H1 (cell line): ENCODE results near the gene LHPP. TPM values are rescaled to one million over a fixed set of nuclear protein-coding genes. Genes with fewer than 3 reads are reported as not detected.
A peak's percentile ranks its signal among the peaks of the same experiment; 100 is the strongest.

ENCODE experiments used
- CTCF ChIA-PET: fragments of 300-600 bp; sonication (Branson Sonifier 250); formaldehyde crosslinking; loops from one replicate; lab custom pipeline; 2021; ENCODE audit not compliant: partially characterized antibody; lab: Charles Lee
- POLR2A ChIA-PET: fragments of 300-600 bp; sonication (Branson Sonifier 250); formaldehyde crosslinking; loops from one replicate; lab custom pipeline; 2021; ENCODE audit warnings: inconsistent platforms; ENCODE audit not compliant: partially characterized antibody; lab: Charles Lee
- DNase-seq, 2 experiments: peaks; one replicate each; pipeline versions ENCODE4 v3.0.0 to v3.0.0-alpha.2; 2010 to 2022; ENCODE audit warnings: low spot score in 2 of 2, low read depth in 1 of 2, mixed read lengths in 1 of 2
- FAIRE-seq: peaks from 2 replicates; lab custom pipeline; 2011; peaks lifted over from hg19 to GRCh38; lab: Jason Lieb, UNC
- H2AFZ ChIP-seq: 2 replicates; pipeline ENCODE4 v1.8.1; 2012; ENCODE audit warnings: low read length, inconsistent platforms
- H2AK5ac ChIP-seq: 2 replicates; pipeline ENCODE4 v1.6.1; 2013; ENCODE audit warnings: low read depth, low read length
- H2BK120ac ChIP-seq: replicated peaks from 2 replicates; pipeline ENCODE3; 2013; ENCODE audit warnings: low read depth, low read length, inconsistent platforms
- H2BK12ac ChIP-seq: 2 replicates; pipeline ENCODE4 v1.6.1; 2013; ENCODE audit warnings: low read depth, low read length
- H2BK15ac ChIP-seq: 2 replicates; pipeline ENCODE4 v1.6.1; 2013; ENCODE audit warnings: low read length
- H2BK20ac ChIP-seq: 2 replicates; pipeline ENCODE4 v1.6.1; 2013; ENCODE audit warnings: low read length
- H2BK5ac ChIP-seq: 2 replicates; pipeline ENCODE4 v1.6.1; 2013; ENCODE audit warnings: low read depth, low read length
- H3K14ac ChIP-seq: 2 replicates; pipeline ENCODE4 v1.6.1; 2013; ENCODE audit warnings: inconsistent platforms; ENCODE audit not compliant: insufficient read length
- H3K18ac ChIP-seq: 2 replicates; pipeline ENCODE4 v1.6.1; 2013; ENCODE audit warnings: low read length; ENCODE audit errors: extremely low read depth
- H3K23ac ChIP-seq: 2 replicates; pipeline ENCODE4 v1.6.1; 2013; ENCODE audit warnings: inconsistent platforms; ENCODE audit not compliant: insufficient read length
- H3K23me2 ChIP-seq: 2 replicates; pipeline ENCODE4 v1.6.1; 2013; ENCODE audit warnings: low read depth, low read length
- H3K27ac ChIP-seq: 2 replicates; pipeline ENCODE4 v1.6.1; 2011; ENCODE audit warnings: low read depth, low read length, inconsistent platforms
- H3K27me3 ChIP-seq, 4 experiments: replicated peaks in 1 of 4; 1 replicate in 1 of 4; 2 replicates in 3 of 4; pipeline versions ENCODE4 v1.6.1 to v1.8.1; 2011 to 2013; ENCODE audit warnings: low read length in 3 of 4, mild to moderate bottlenecking in 3 of 4, inconsistent platforms in 2 of 4, mixed read lengths in 2 of 4, moderate library complexity in 1 of 4; ENCODE audit not compliant: control insufficient read depth in 3 of 4, insufficient read depth in 3 of 4; ENCODE audit errors: extremely low read depth in 1 of 4
- H3K36me3 ChIP-seq, 4 experiments: 2 replicates each; pipeline versions ENCODE4 v1.6.1 to v1.8.1; 2011 to 2013; ENCODE audit warnings: mild to moderate bottlenecking in 4 of 4, low read length in 3 of 4, moderate library complexity in 2 of 4, control low read depth in 1 of 4, inconsistent platforms in 1 of 4; ENCODE audit not compliant: insufficient read depth in 4 of 4, control insufficient read depth in 2 of 4
- H3K4ac ChIP-seq: replicated peaks from 2 replicates; pipeline ENCODE3; 2013; ENCODE audit warnings: low read length, low read depth, mixed read lengths, inconsistent platforms; ENCODE audit not compliant: insufficient read length
- H3K4me1 ChIP-seq, 4 experiments: replicated peaks in 1 of 4; 1 replicate in 1 of 4; 2 replicates in 3 of 4; pipeline versions ENCODE4 v1.6.1 to v1.8.1; 2011 to 2013; ENCODE audit warnings: low read length in 3 of 4, inconsistent platforms in 2 of 4, mixed read lengths in 1 of 4; ENCODE audit not compliant: insufficient read depth in 4 of 4, control insufficient read depth in 3 of 4
- H3K4me2 ChIP-seq, 2 experiments: 2 replicates each; pipeline versions ENCODE4 v1.6.1 to v1.8.1; 2011 to 2013; ENCODE audit warnings: low read depth in 2 of 2, low read length in 2 of 2, control low read depth in 1 of 2, inconsistent platforms in 1 of 2, mild to moderate bottlenecking in 1 of 2; ENCODE audit not compliant: insufficient read depth in 1 of 2
- H3K4me3 ChIP-seq, 4 experiments: fragments of 200-600, 300-600 bp in 1 of 4; sonication (generic), shearing (Covaris generic), sonication (Bioruptor Twin) in 1 of 4; 2 replicates each; pipeline versions ENCODE4 v1.5.1 to v1.8.1; 2011 to 2016; ENCODE audit warnings: low read length in 4 of 4, low read depth in 3 of 4, control low read depth in 2 of 4, inconsistent platforms in 2 of 4, mild to moderate bottlenecking in 2 of 4, mixed read lengths in 1 of 4, moderate library complexity in 1 of 4; ENCODE audit not compliant: insufficient read depth in 2 of 4; ENCODE audit errors: extremely low read depth in 1 of 4
- H3K56ac ChIP-seq: replicated peaks from 2 replicates; pipeline ENCODE3; 2013; ENCODE audit warnings: low read depth, mild to moderate bottlenecking, mixed read lengths, low read length, inconsistent platforms; ENCODE audit not compliant: insufficient read length
- H3K79me1 ChIP-seq: 2 replicates; pipeline ENCODE4 v1.6.1; 2013; ENCODE audit warnings: low read depth, low read length, control low read depth
- H3K79me2 ChIP-seq, 2 experiments: 2 replicates each; pipeline versions ENCODE4 v1.6.1 to v1.8.1; 2012 to 2013; ENCODE audit warnings: low read length in 2 of 2, mild to moderate bottlenecking in 2 of 2, inconsistent platforms in 1 of 2; ENCODE audit not compliant: insufficient read depth in 2 of 2, control insufficient read depth in 1 of 2
- H3K9ac ChIP-seq, 4 experiments: replicated peaks in 1 of 4; 1 replicate in 1 of 4; 2 replicates in 3 of 4; pipeline versions ENCODE4 v1.6.1 to v1.8.1; 2011 to 2013; ENCODE audit warnings: low read depth in 3 of 4, low read length in 3 of 4, control low read depth in 2 of 4, mild to moderate bottlenecking in 2 of 4, moderate library complexity in 2 of 4, inconsistent platforms in 1 of 4; ENCODE audit errors: extremely low read depth in 1 of 4
- H3K9me3 ChIP-seq, 2 experiments: 2 replicates each; pipeline versions ENCODE4 v1.6.1 to v1.8.1; 2012 to 2013; ENCODE audit warnings: mild to moderate bottlenecking in 2 of 2, moderate library complexity in 2 of 2, control low read depth in 1 of 2, inconsistent platforms in 1 of 2, low read depth in 1 of 2, low read length in 1 of 2, mixed read lengths in 1 of 2; ENCODE audit not compliant: insufficient read depth in 2 of 2
- H4K20me1 ChIP-seq, 2 experiments: replicated peaks in 1 of 2; 2 replicates each; pipeline versions ENCODE3 to v1.8.1; 2011 to 2013; ENCODE audit warnings: inconsistent platforms in 2 of 2, low read length in 2 of 2, mild to moderate bottlenecking in 1 of 2; ENCODE audit not compliant: insufficient read depth in 2 of 2, control insufficient read depth in 1 of 2
- H4K5ac ChIP-seq: 2 replicates; pipeline ENCODE4 v1.6.1; 2013; ENCODE audit warnings: low read length, low read depth, mixed read lengths, inconsistent platforms; ENCODE audit not compliant: insufficient read length
- H4K8ac ChIP-seq: 2 replicates; pipeline ENCODE4 v1.8.0; 2013; ENCODE audit warnings: mild to moderate bottlenecking, moderate library complexity, low read length, inconsistent platforms; ENCODE audit not compliant: insufficient read depth; ENCODE audit errors: extremely low read depth
- H4K91ac ChIP-seq: replicated peaks from 2 replicates; pipeline ENCODE3; 2013; ENCODE audit warnings: low read length, mixed read lengths, inconsistent platforms; ENCODE audit not compliant: insufficient read length
- WGBS, 2 experiments: shearing (Covaris generic) in 1 of 2; methylation state at CpG; one replicate each; pipeline versions ENCODE4 v1.1.6 to v1.1.7; 2013 to 2015; ENCODE audit warnings: low lambda C conversion rate in 2 of 2, mixed read lengths in 2 of 2, inconsistent platforms in 1 of 2, low coverage in 1 of 2, missing lambda C conversion rate in 1 of 2; ENCODE audit not compliant: insufficient replicate concordance in 2 of 2, insufficient coverage in 1 of 2, insufficient read length in 1 of 2; ENCODE audit errors: extremely low coverage in 1 of 2, missing lambda C conversion rate in 1 of 2; 5-methylcytosine and 5-hydroxymethylcytosine counted together
- polyA plus RNA-seq, 7 experiments: library from polyadenylated mRNA; depleted of rRNA in 3 of 7; stranded (reverse) in 5 of 7; unstranded in 2 of 7; fragments of >200 nt in 5 of 7; fragments of 200-250 nt in 2 of 7; gene quantifications; 1 replicate in 5 of 7; 2 replicates in 1 of 7; 4 replicates in 1 of 7; pipeline versions ENCODE4 v1.2.1 to v1.2.3, GENCODE V29; 2011 to 2013; ENCODE audit warnings: missing spikeins in 2 of 7, mixed read lengths in 2 of 7
- total RNA-seq: library from RNA; stranded (reverse); fragmentation: NEBNext Ultra II Directional; extraction: Animal tissue kit (Norgen Biotek cat#: 25700); gene quantifications from 2 replicates; pipeline ENCODE4 v1.2.1, GENCODE V29; 2021
- TF ChIP-seq, protein P1 (sequence below): IDR thresholded peaks from 2 replicates; pipeline ENCODE4 v1.6.1; 2012; ENCODE audit warnings: low read length, inconsistent platforms

Gene LHPP
- total and polyA plus RNA-seq, 2 of the 8 experiments (the other 6 are each of a cell fraction or from before 2014, with no cell fraction given) = 26.0 to 45.0 TPM

DNA sequence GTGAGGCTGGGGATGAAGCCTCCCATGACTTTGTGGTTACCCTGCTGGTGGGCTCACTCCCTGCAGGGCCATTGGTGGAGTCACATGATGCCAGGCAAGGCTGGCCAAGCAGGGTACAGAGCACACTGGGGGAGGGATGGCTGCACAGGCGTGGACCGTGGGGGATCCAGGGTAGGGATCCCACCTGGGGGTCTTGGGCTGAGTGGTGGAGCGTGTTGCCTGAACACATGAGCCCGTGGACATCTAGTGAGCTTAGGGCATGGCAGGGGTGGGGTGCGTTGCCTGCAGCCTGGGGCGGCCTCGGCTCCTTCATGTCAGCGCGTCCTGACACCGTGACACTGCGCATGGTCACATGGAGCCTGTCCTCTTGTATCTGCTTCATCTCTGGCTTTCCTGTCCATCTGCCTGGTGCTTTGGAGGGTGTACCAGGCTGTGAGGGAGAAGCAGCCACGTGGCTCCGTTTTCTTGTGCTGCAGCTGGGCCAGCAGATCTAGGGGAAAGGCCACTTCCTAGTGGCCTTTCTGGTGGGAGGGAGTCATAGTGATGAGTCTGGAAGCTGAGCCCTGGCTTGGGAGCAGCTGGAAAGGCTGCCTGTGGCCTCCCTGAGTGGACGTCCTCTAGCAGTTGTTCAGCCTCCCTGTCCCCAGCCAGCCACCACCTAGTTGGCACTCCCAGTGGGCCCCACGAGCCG, 96.2 kb downstream of the LHPP start:
- H3K9me3 ChIP-seq = no peaks in the 10 kb centered on the region
- no peaks in the 10 kb centered on the region; a peak in 2 of 7 replicates for H3K4me1 ChIP-seq
- POLR2A ChIA-PET = interaction anchor here (1.8 kb wide), 1 partner anchor 10 kb away, joined by 5 read pairs; no protein-coding TSS in a partner anchor
- peak overlapping the region; percentile 15; the same call in 1 of the 2 replicates for H4K8ac ChIP-seq
- H4K5ac ChIP-seq = no peak overlapping the region
- 92% methylated on average over 15 of the region's 16 CpGs; no CpG with 5 or more reads in 1 of the 2 experiments for WGBS, 2 experiments
- H3K79me1 ChIP-seq = no peaks in the 10 kb centered on the region
- H3K4me2 ChIP-seq = no peak overlapping the region
- no peaks in the 10 kb centered on the region for H3K79me2 ChIP-seq
- CTCF ChIA-PET = interaction anchor here (0.7 to 27.9 kb wide), 3 partner anchors 20 to 55 kb away, joined by 3 to 681 read pairs (median 4); no protein-coding TSS in a partner anchor
- no peak overlapping the region for H2BK12ac ChIP-seq
- H3K56ac ChIP-seq = no peak overlapping the region
- H3K36me3 ChIP-seq = no peaks in the 10 kb centered on the region
- no peak overlapping the region for H3K4me3 ChIP-seq
- no peak overlapping the region for H2BK20ac ChIP-seq
- no peak overlapping the region for H3K23ac ChIP-seq
- H3K27ac ChIP-seq = no peak overlapping the region
- H3K4ac ChIP-seq = no peak overlapping the region
- H2BK120ac ChIP-seq = no peak overlapping the region
- no peaks in the 10 kb centered on the region for H3K27me3 ChIP-seq
- H2BK15ac ChIP-seq = no peak overlapping the region
- H3K23me2 ChIP-seq = 0 out of 2 replicates have a peak, but pooled peaks cover 2% of the 10 kb centered on the region
- FAIRE-seq = no peak
- H2AK5ac ChIP-seq = no peak overlapping the region
- no peak overlapping the region for H3K18ac ChIP-seq
- peak overlapping the region; percentile 12 for H4K91ac ChIP-seq
- TF ChIP-seq, protein P1, sequence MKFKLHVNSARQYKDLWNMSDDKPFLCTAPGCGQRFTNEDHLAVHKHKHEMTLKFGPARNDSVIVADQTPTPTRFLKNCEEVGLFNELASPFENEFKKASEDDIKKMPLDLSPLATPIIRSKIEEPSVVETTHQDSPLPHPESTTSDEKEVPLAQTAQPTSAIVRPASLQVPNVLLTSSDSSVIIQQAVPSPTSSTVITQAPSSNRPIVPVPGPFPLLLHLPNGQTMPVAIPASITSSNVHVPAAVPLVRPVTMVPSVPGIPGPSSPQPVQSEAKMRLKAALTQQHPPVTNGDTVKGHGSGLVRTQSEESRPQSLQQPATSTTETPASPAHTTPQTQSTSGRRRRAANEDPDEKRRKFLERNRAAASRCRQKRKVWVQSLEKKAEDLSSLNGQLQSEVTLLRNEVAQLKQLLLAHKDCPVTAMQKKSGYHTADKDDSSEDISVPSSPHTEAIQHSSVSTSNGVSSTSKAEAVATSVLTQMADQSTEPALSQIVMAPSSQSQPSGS = no peak
- TF ChIP-seq, all 59 proteins: peak for 0
- H3K9ac ChIP-seq = no peak overlapping the region
- H2BK5ac ChIP-seq = peak overlapping the region; percentile 71; the same call in 1 of the 2 replicates
- no peak overlapping the region for H2AFZ ChIP-seq
- no peak overlapping the region for H3K14ac ChIP-seq
- no peaks in the 10 kb centered on the region for H4K20me1 ChIP-seq
- no peak for DNase-seq
